GM18502 (cell line): Measurements from ENCODE around the gene RESF1.

Experiments
- ATAC-seq: cut with Tn5 transposase; IDR thresholded peaks from one replicate; pipeline ENCODE4 v1.9.1; 2021; ENCODE audit warnings: mild to moderate bottlenecking; ENCODE audit not compliant: unreplicated experiment, poor library complexity

Gene RESF1

DNA sequence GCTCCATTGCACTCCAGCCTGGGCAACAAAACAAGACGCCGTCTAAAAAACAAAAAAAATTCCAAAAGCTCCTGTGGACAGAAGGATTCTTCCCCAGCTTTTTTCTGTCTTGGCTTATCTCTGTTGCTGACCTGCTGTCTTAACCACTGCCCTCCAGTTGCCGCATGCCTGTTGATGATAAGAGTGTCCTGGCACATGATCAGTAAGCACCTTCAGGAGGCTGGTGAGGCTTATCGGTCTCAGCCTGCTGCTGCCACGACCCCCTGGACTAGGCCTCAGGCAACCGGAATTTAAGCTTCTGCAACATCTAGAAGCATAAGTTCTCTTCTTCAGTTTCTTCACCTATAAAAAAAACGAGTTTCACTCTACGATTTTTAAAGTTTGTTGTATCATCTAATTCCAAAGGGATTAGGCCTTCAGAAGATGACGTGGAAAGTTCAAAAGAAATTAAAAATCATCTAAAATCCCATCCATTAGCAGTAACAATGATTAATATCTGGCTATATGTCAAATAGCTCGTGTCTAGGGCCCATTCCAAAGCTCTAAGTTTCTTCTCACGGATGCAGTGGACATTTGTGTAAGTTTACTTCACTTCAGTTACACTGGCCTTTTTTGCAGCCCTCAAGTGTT is 46.4 kb downstream of the RESF1 start:
- ATAC-seq = no peak
